ENCODE results near the gene MAP1LC3B.

Gene MAP1LC3B

GRCh38 chr16:87422106-87422505, 30.0 kb downstream of the MAP1LC3B start:
- no peak for DNase-seq
- no peaks in the 10 kb centered on the region for H3K27me3 ChIP-seq (ENCODE audit: insufficient read depth, low read depth, severe bottlenecking)
- H3K9me3 ChIP-seq (ENCODE audit: severe bottlenecking): no peaks in the 10 kb centered on the region
- no peak overlapping the region for H3K4me3 ChIP-seq (ENCODE audit: low read depth, low read length)
- H3K36me3 ChIP-seq: peaks cover 5% of the 10 kb centered on the region; the same call in 1 of the 2 replicates
- no peak overlapping the region for H3K27ac ChIP-seq
- TF ChIP-seq CTCF (IDR thresholded peaks at IDR 0.05; ENCODE audit: low read depth, low read length): no peak

GRCh38 chr16:87423429-87423828, 31.3 kb downstream of the MAP1LC3B start:
- no peak overlapping the region for H3K4me3 ChIP-seq (ENCODE audit: low read depth, low read length)
- H3K9me3 ChIP-seq (ENCODE audit: severe bottlenecking): no peaks in the 10 kb centered on the region
- H3K27me3 ChIP-seq (ENCODE audit: insufficient read depth, low read depth, severe bottlenecking): no peaks in the 10 kb centered on the region
- no peak overlapping the region for H3K27ac ChIP-seq
- DNase-seq: no peak
- no peak for TF ChIP-seq CTCF (IDR thresholded peaks at IDR 0.05; ENCODE audit: low read depth, low read length)
- peaks cover 5% of the 10 kb centered on the region; the same call in 1 of the 2 replicates for H3K36me3 ChIP-seq

- no peak overlapping the region for H3K27ac ChIP-seq
- H3K27me3 ChIP-seq (ENCODE audit: insufficient read depth, low read depth, severe bottlenecking): no peaks in the 10 kb centered on the region
- no peak for DNase-seq
- peaks cover 5% of the 10 kb centered on the region; the same call in 1 of the 2 replicates for H3K36me3 ChIP-seq
- no peak for TF ChIP-seq CTCF (IDR thresholded peaks at IDR 0.05; ENCODE audit: low read depth, low read length)
- no peaks in the 10 kb centered on the region for H3K9me3 ChIP-seq (ENCODE audit: severe bottlenecking)
- H3K4me3 ChIP-seq (ENCODE audit: low read depth, low read length): no peak overlapping the region
Observed at GRCh38 chr16:87424266-87424665, 32.1 kb downstream of the MAP1LC3B start.

GRCh38 chr16:87425941-87426340, 33.8 kb downstream of the MAP1LC3B start:
- Histone ChIP-seq H3K27me3 (ENCODE audit: insufficient read depth, low read depth, severe bottlenecking) (no peaks in the 10 kb centered on the region), H3K27ac (no peak overlapping the region), H3K4me3 (ENCODE audit: low read depth, low read length) (no peak overlapping the region), H3K9me3 (ENCODE audit: severe bottlenecking) (no peaks in the 10 kb centered on the region), H3K36me3 (peaks cover 5% of the 10 kb centered on the region; the same call in 1 of the 2 replicates)
- no peak for DNase-seq
- no peak for TF ChIP-seq CTCF (IDR thresholded peaks at IDR 0.05; ENCODE audit: low read depth, low read length)

- no peaks in the 10 kb centered on the region for H3K27me3 ChIP-seq (ENCODE audit: insufficient read depth, low read depth, severe bottlenecking)
- H3K27ac ChIP-seq: no peak overlapping the region
- H3K4me3 ChIP-seq (ENCODE audit: low read depth, low read length): no peak overlapping the region
- peaks cover 5% of the 10 kb centered on the region; the same call in 1 of the 2 replicates for H3K36me3 ChIP-seq
- no peak for TF ChIP-seq CTCF (IDR thresholded peaks at IDR 0.05; ENCODE audit: low read depth, low read length)
- DNase-seq: no peak
- no peaks in the 10 kb centered on the region for H3K9me3 ChIP-seq (ENCODE audit: severe bottlenecking)
Observed at GRCh38 chr16:87426423-87427215, 34.5 kb downstream of the MAP1LC3B start.
